Right lobe of liver (tissue), 6 donors: ENCODE data around the gene RAB27B. TPM values are rescaled to one million over a fixed set of nuclear protein-coding genes. Genes with fewer than 3 reads are reported as not detected.

Experiments used
- ATAC-seq, 4 donors: fragments of 200-7000 bp; cut with Tn5 transposase; one replicate each; pipeline ENCODE4 v1.9.1; 2020; ENCODE audit warnings: mild to moderate bottlenecking in 4 of 4, moderate library complexity in 4 of 4
- DNase-seq, 3 donors: peaks; one replicate each; pipeline ENCODE4 v3.0.0-alpha.2; 2020
- H3K27ac ChIP-seq, 3 donors: fragments of 200-600 bp; one replicate each; pipeline ENCODE4 v1.8.0; 2022
- H3K27me3 ChIP-seq, 2 donors: fragments of 200-600 bp; one replicate each; pipeline ENCODE4 v1.8.0; 2022
- H3K36me3 ChIP-seq, 4 donors: fragments of 200-600 bp; sonication (generic) in 1 of 4; one replicate each; pipeline versions ENCODE4 v1.5.1 to v1.8.0; 2017 to 2022; ENCODE audit warnings: control low read depth in 1 of 4
- H3K4me1 ChIP-seq, 4 donors: fragments of 200-600 bp; sonication (generic) in 1 of 4; one replicate each; pipeline versions ENCODE4 v1.5.1 to v1.8.0; 2017 to 2022; ENCODE audit warnings: control low read depth in 1 of 4
- H3K4me3 ChIP-seq, 3 donors: fragments of 200-600 bp; one replicate each; pipeline ENCODE4 v1.8.0; 2022
- H3K9me3 ChIP-seq, 4 donors: fragments of 200-600 bp; sonication (generic) in 1 of 4; one replicate each; pipeline versions ENCODE4 v1.5.1 to v1.8.0; 2017 to 2022; ENCODE audit warnings: control low read depth in 1 of 4
- POLR2A ChIP-seq: fragments of 450-650 bp; IDR thresholded peaks from one replicate; pipeline ENCODE4 v1.6.1; 2017; ENCODE audit warnings: antibody characterized with exemption, mild to moderate bottlenecking
- WGBS: methylation state at CpG from one replicate; pipeline ENCODE4 v1.1.6; 2018; ENCODE audit warnings: low coverage, low lambda C conversion rate; ENCODE audit not compliant: insufficient coverage; ENCODE audit errors: missing lambda C conversion rate; 5-methylcytosine and 5-hydroxymethylcytosine counted together
- intact Hi-C, 2 donors: fragments of 100-400 bp; cut with DNase I; formaldehyde crosslinking; loops; one replicate each; pipeline versions ENCODE4 v1.11.2 to v1.14.1; 2022
- total RNA-seq, 6 experiments: library from RNA; depleted of rRNA in 2 of 6; stranded (reverse); fragments of >200 nt in 2 of 6; fragmentation: NEBNext Ultra II Directional in 3 of 6; extraction: Animal tissue kit (Norgen Biotek cat#: 25700) in 3 of 6; gene quantifications; one replicate each; pipeline versions ENCODE4 v1.1.0 to v1.2.4, GENCODE V29; 2016 to 2023
- TF ChIP-seq, protein P1 (sequence below), 4 donors: fragments of 200-600 bp in 3 of 4; fragments of 450-650 bp in 1 of 4; IDR thresholded peaks; one replicate each; pipeline versions ENCODE4 v1.5.1 to v1.8.0; 2016 to 2022; ENCODE audit warnings: antibody characterized with exemption in 4 of 4, mild to moderate bottlenecking in 2 of 4
- donor health status: DM: no; HTN: yes; CAD: no.
- donor health status: DM: no; HTN: no; CAD: no.
- donor health status: DM: no; HTN: no; CAD: no.
- donor health status: DM: no; HTN: yes; CAD: no.
- donor health status: DM: no; HTN: yes; CAD: no.

The RAB27B gene
- total RNA-seq, 6 experiments from 2014 or later: 0.53 to 1.0 (median 0.85) TPM

DNA sequence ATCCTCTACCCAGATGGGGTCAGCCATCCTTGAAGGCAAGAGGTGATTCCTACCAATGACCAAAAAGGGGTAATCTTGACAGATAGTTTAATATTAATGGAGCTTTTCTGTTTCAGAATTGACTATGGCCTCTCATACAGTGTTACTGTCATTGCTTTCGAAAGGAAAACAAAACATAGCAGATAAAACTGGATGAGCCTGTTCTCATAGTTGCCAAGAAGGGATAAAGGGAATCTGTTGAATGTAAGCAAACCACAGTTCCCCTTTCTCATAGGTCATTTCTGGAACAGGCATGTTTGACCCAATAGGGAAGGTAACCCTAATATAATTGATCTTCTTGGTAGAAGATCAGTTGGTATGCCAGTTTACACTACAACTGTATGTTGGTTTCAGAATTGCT is 1.6 kb downstream of the RAB27B start:
- intact Hi-C loops: no loop called here
- WGBS: 33% methylated on average over 1 of the region's 1 CpG
- H3K27me3 ChIP-seq: no peaks in the 10 kb centered on the region
- TF ChIP-seq, protein P1, sequence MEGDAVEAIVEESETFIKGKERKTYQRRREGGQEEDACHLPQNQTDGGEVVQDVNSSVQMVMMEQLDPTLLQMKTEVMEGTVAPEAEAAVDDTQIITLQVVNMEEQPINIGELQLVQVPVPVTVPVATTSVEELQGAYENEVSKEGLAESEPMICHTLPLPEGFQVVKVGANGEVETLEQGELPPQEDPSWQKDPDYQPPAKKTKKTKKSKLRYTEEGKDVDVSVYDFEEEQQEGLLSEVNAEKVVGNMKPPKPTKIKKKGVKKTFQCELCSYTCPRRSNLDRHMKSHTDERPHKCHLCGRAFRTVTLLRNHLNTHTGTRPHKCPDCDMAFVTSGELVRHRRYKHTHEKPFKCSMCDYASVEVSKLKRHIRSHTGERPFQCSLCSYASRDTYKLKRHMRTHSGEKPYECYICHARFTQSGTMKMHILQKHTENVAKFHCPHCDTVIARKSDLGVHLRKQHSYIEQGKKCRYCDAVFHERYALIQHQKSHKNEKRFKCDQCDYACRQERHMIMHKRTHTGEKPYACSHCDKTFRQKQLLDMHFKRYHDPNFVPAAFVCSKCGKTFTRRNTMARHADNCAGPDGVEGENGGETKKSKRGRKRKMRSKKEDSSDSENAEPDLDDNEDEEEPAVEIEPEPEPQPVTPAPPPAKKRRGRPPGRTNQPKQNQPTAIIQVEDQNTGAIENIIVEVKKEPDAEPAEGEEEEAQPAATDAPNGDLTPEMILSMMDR (IDR thresholded peaks at IDR 0.05): no peak
- no peak for TF ChIP-seq POLR2A
- H3K4me3 ChIP-seq: no peak overlapping the region
- H3K27ac ChIP-seq: no peak overlapping the region
- ATAC-seq: peak in 1 of 4 donors; percentile 41
- H3K4me1 ChIP-seq: peaks cover 0 to 5% (median 0%) of the 10 kb centered on the region in 4 donors
- H3K9me3 ChIP-seq: no peaks in the 10 kb centered on the region
- DNase-seq: no peak
- H3K36me3 ChIP-seq: no peaks in the 10 kb centered on the region

DNA sequence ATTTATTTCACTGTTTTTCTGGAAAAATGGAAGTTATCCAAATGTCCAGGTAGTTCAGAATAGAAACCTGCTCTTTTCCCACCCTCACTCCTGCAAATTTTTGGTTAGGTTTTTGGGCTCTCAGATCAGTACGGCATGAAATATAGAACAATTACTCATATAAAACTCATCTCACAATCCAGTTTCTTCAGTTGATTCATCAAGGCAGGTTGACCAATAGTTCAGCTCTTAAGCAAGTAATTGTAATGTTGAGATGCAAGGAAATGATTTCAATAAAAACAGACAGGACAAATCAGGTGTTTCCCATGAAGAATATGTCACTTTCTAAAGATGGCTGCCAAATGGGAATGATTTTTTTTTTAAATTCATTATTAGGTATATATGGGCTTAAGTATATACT is 2.0 kb downstream of the RAB27B start:
- TF ChIP-seq, protein P1 (IDR thresholded peaks at IDR 0.05): no peak
- Histone ChIP-seq H3K27ac (no peak overlapping the region), H3K36me3 (no peaks in the 10 kb centered on the region), H3K27me3 (no peaks in the 10 kb centered on the region), H3K9me3 (no peaks in the 10 kb centered on the region), H3K4me3 (no peak overlapping the region), H3K4me1 (peaks cover 0 to 5% (median 0%) of the 10 kb centered on the region in 4 donors)
- ATAC-seq (no peak), DNase-seq (no peak)
- intact Hi-C loops: no loop called here
- 77% methylated on average over 1 of the region's 1 CpG for WGBS

DNA sequence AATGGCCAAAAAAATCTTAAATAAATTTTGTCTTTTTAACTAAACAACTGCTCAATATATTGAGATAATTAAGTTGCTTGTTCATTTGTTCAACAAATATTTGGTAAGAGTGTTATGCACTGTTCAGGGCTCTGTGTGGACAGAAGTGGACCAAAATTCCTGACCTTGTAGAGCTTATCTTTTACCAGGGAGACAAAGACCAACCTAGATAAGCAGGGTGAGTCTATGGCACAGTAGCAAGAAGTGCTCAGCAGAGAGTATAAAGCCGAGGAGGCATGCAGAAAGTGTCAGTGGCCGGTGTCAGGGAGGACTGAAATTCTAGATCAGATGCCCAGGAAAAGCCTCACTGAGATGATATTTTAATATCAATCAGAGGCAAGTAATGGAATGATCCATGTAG is 2.6 kb downstream of the RAB27B start:
- intact Hi-C loops: no loop called here
- ATAC-seq: no peak
- no peak overlapping the region for H3K4me3 ChIP-seq
- no peaks in the 10 kb centered on the region for H3K9me3 ChIP-seq
- 64% methylated on average over 2 of the region's 2 CpGs for WGBS
- no peaks in the 10 kb centered on the region for H3K36me3 ChIP-seq
- TF ChIP-seq, protein P1 (IDR thresholded peaks at IDR 0.05): no peak
- TF ChIP-seq POLR2A: no peak
- no peak overlapping the region for H3K27ac ChIP-seq
- H3K27me3 ChIP-seq: no peaks in the 10 kb centered on the region
- DNase-seq: no peak
- H3K4me1 ChIP-seq: peaks cover 0 to 5% (median 0%) of the 10 kb centered on the region in 4 donors

DNA sequence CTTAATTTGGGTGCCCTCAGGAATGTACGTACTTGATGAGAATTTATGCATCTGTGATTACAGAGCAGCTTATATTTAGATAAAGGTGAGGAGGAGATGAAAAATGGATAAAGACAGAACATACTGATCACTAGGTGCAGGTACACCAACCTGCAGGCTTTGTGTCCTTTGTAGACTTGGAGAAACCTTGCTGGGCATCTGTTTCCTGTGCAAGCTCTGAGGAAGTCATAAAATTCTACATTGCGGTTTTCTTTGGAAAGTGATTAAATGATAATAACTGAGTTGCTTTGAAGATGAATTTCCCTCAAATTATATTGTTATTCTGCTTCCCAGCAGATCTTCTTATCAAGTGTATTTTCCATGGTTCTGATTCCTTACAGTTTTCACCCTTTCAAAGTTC is 7.7 kb downstream of the RAB27B start:
- Histone ChIP-seq H3K27ac (no peak overlapping the region), H3K27me3 (no peaks in the 10 kb centered on the region), H3K36me3 (no peaks in the 10 kb centered on the region), H3K9me3 (no peaks in the 10 kb centered on the region), H3K4me3 (no peak overlapping the region), H3K4me1 (no peaks in the 10 kb centered on the region)
- intact Hi-C loops: no loop called here
- TF ChIP-seq POLR2A: no peak
- TF ChIP-seq, protein P1 (IDR thresholded peaks at IDR 0.05): no peak
- WGBS: 69% methylated on average over 2 of the region's 2 CpGs
- ATAC-seq (no peak), DNase-seq (no peak)

DNA sequence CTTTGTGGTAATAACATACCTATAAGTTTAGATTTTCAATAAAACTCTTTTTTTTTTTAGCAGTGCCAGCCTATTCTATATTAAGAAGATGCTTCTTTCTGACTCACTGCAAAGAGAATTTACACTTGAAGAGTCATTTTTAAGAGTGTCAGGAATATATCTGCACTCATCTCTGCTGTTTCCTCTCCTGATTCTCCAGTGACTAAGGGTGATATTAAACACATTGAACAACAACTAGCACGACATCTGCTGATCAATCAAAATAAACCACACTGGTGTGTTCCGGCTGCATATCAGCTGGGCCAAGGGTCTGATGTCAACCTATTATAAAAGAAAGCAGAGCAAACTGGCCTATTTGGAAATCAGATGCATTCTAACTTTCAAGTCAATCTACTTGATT is 15.0 kb downstream of the RAB27B start:
- Histone ChIP-seq H3K4me1 (no peaks in the 10 kb centered on the region), H3K9me3 (no peaks in the 10 kb centered on the region), H3K36me3 (no peaks in the 10 kb centered on the region), H3K4me3 (no peak overlapping the region), H3K27ac (no peak overlapping the region), H3K27me3 (no peaks in the 10 kb centered on the region)
- ATAC-seq (no peak), DNase-seq (no peak)
- intact Hi-C loops: no loop called here
- WGBS: 76% methylated on average over 2 of the region's 2 CpGs
- TF ChIP-seq, protein P1 (IDR thresholded peaks at IDR 0.05): no peak
- no peak for TF ChIP-seq POLR2A
